ENCODE measurements around the gene NRM.

- TF ChIP-seq CTCF (IDR thresholded peaks at IDR 0.05) (no peak), STAT6 (CRISPR knock-in tag; conservative IDR thresholded peaks at IDR 0.05; ENCODE audit: low read depth) (no peak), ESRRA (CRISPR knock-in tag; IDR thresholded peaks at IDR 0.05; ENCODE audit: borderline replicate concordance) (no peak), CREB1 (CRISPR knock-in tag; IDR thresholded peaks at IDR 0.05) (no peak), ATF1 (CRISPR knock-in tag; IDR thresholded peaks at IDR 0.05) (no peak), ZSCAN18 (CRISPR knock-in tag; IDR thresholded peaks at IDR 0.05) (no peak), JUN (CRISPR knock-in tag; IDR thresholded peaks at IDR 0.05) (no peak), FOXJ3 (CRISPR knock-in tag; IDR thresholded peaks at IDR 0.05; ENCODE audit: borderline replicate concordance) (no peak), ATF2 (CRISPR knock-in tag; IDR thresholded peaks at IDR 0.05; ENCODE audit: borderline replicate concordance, low read depth) (no peak), USF2 (CRISPR knock-in tag; IDR thresholded peaks at IDR 0.05) (no peak), ETV6 (CRISPR knock-in tag; IDR thresholded peaks at IDR 0.05) (no peak), JAZF1 (CRISPR knock-in tag; IDR thresholded peaks at IDR 0.05) (no peak), CREM (CRISPR knock-in tag; IDR thresholded peaks at IDR 0.05) (no peak), ATF3 (CRISPR knock-in tag; conservative IDR thresholded peaks at IDR 0.05) (no peak)
Measured at GRCh38 chr6:30683980-30684338, 6.8 kb downstream of the NRM start.

All from WTC11 (cell line).